AG09309 (cell line): ENCODE data around the gene BRK1.
A peak's percentile ranks its signal among the peaks of the same experiment; 100 is the strongest.
"Not testable (repeated sequence)": the region's sequence is repeated elsewhere in the genome, so short reads cannot be mapped to it uniquely, and the experiment has no call there.

Source experiments
- DNase-seq: peaks from one replicate; pipeline ENCODE4 v3.0.0-alpha.2; 2010; ENCODE audit warnings: low read depth
- H3K4me3 ChIP-seq: 2 replicates; pipeline ENCODE4 v1.5.1; 2011; ENCODE audit warnings: mild to moderate bottlenecking, low read depth, low read length, moderate library complexity; ENCODE audit not compliant: control insufficient read depth
- CTCF ChIP-seq: IDR thresholded peaks from 2 replicates; pipeline ENCODE4 v1.5.1; 2011; ENCODE audit warnings: mild to moderate bottlenecking, low read depth, low read length, inconsistent platforms; ENCODE audit not compliant: insufficient read depth, control insufficient read depth; ENCODE audit errors: missing control alignments

BRK1 gene

GRCh38 chr3:10166213-10166604 is 50.7 kb downstream of the BRK1 start:
- no peak for DNase-seq
- H3K4me3 ChIP-seq, result no peak overlapping the region
- no peak for TF ChIP-seq CTCF

- no peak for TF ChIP-seq CTCF
- H3K4me3 ChIP-seq, result no peak overlapping the region
- DNase-seq, result no peak
These were observed 53.6 kb downstream of the BRK1 start for GRCh38 chr3:10169000-10169496.

- no peak overlapping the region for H3K4me3 ChIP-seq
- no peak for TF ChIP-seq CTCF
- no peak for DNase-seq
These were observed 55.5 kb downstream of the BRK1 start for GRCh38 chr3:10170915-10171478.

GRCh38 chr3:10173095-10173925 is 57.8 kb downstream of the BRK1 start:
- DNase-seq, result no peak
- H3K4me3 ChIP-seq, result no peak overlapping the region
- TF ChIP-seq CTCF, result no peak

- TF ChIP-seq CTCF, result no peak
- DNase-seq, result peak; percentile 81
- no peak overlapping the region for H3K4me3 ChIP-seq
These were observed 58.5 kb downstream of the BRK1 start for GRCh38 chr3:10173926-10174435.

- DNase-seq, result not testable (repeated sequence)
These were observed 59.9 kb downstream of the BRK1 start for GRCh38 chr3:10175334-10175733.

GRCh38 chr3:10176150-10176549 is 60.7 kb downstream of the BRK1 start:
- not testable (repeated sequence) for DNase-seq, H3K4me3 ChIP-seq

More at GRCh38 chr3:10175334-10175733, 59.9 kb downstream of the BRK1 start:
- H3K4me3 ChIP-seq, result not testable (repeated sequence)
